ENCODE data around the gene TRPM5. TPM values are rescaled to one million over a fixed set of nuclear protein-coding genes. Genes with fewer than 3 reads are reported as not detected.

The TRPM5 gene
- total and polyA plus RNA-seq, 9 of the 15 experiments (the other 6 are each of a cell fraction or from before 2014, with no cell fraction given) = not detected

DNA sequence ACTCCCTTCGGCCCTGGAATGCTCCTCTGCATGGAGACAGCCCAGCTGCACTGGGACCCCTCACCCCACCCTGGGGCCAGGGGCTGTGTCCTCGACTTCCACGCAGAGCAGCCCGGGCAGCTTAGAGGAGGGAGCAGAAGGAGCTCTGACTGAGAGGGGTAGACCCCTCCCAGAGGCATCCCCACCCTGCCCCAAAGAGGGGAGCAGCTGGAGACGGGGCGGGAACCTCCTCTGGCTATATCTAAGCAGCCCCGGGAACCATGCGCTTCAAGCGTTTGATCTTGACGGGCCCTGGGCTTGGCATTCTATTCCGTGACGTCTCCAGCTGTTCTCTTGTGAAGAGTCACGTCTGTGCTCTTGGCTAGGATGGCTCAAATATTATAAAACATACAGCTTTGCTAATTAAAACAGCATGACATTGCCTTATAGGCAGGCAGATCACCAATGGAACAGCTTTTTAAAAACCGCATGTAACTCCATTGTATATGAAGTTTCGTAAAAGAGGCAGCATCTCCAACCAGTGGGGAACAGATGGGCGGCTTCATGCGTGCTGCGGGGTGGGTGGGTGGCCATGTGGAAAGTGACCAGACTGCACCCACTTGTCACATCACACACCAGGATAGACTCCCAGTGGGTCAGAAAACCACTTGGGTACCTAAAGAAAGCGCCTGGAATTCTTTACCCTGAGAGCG is 8.2 kb upstream of the TRPM5 start (continued):
- TF ChIP-seq, protein P1, sequence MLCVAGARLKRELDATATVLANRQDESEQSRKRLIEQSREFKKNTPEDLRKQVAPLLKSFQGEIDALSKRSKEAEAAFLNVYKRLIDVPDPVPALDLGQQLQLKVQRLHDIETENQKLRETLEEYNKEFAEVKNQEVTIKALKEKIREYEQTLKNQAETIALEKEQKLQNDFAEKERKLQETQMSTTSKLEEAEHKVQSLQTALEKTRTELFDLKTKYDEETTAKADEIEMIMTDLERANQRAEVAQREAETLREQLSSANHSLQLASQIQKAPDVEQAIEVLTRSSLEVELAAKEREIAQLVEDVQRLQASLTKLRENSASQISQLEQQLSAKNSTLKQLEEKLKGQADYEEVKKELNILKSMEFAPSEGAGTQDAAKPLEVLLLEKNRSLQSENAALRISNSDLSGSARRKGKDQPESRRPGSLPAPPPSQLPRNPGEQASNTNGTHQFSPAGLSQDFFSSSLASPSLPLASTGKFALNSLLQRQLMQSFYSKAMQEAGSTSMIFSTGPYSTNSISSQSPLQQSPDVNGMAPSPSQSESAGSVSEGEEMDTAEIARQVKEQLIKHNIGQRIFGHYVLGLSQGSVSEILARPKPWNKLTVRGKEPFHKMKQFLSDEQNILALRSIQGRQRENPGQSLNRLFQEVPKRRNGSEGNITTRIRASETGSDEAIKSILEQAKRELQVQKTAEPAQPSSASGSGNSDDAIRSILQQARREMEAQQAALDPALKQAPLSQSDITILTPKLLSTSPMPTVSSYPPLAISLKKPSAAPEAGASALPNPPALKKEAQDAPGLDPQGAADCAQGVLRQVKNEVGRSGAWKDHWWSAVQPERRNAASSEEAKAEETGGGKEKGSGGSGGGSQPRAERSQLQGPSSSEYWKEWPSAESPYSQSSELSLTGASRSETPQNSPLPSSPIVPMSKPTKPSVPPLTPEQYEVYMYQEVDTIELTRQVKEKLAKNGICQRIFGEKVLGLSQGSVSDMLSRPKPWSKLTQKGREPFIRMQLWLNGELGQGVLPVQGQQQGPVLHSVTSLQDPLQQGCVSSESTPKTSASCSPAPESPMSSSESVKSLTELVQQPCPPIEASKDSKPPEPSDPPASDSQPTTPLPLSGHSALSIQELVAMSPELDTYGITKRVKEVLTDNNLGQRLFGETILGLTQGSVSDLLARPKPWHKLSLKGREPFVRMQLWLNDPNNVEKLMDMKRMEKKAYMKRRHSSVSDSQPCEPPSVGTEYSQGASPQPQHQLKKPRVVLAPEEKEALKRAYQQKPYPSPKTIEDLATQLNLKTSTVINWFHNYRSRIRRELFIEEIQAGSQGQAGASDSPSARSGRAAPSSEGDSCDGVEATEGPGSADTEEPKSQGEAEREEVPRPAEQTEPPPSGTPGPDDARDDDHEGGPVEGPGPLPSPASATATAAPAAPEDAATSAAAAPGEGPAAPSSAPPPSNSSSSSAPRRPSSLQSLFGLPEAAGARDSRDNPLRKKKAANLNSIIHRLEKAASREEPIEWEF (CRISPR knock-in tag; IDR thresholded peaks at IDR 0.05) = no peak
- TF ChIP-seq ZC3H8 (IDR thresholded peaks at IDR 0.05) = no peak

GRCh38 chr11:2451916-2452315 is 7.6 kb upstream of the TRPM5 start:
- 2% methylated on average over 6 of the region's 6 CpGs for WGBS (ENCODE audit: insufficient coverage, low coverage, missing lambda C conversion rate)
- no peak overlapping the region for H3K4me3 ChIP-seq
- peaks cover 6% of the 10 kb centered on the region; the same call in 1 of the 2 replicates for H4K20me1 ChIP-seq (replicated peaks; ENCODE audit: control insufficient read depth, insufficient read depth, low read length)
- H2AFZ ChIP-seq (ENCODE audit: low read depth, low read length) = no peak overlapping the region
- in situ Hi-C loops (cut with MboI) (no loop called here), intact Hi-C loops (cut with micrococcal nuclease) (no loop called here)
- H3K27me3 ChIP-seq (ENCODE audit: control insufficient read depth in 2 of 2, insufficient read depth in 2 of 2, low read length in 2 of 2) = peaks cover 8 to 56% of the 10 kb centered on the region in 2 experiments; a peak in 3 of 5 replicates
- no peaks in the 10 kb centered on the region for H3K36me3 ChIP-seq (ENCODE audit: control insufficient read depth, insufficient read depth, low read length)
- H3K79me2 ChIP-seq (ENCODE audit: control insufficient read depth, insufficient read depth, low read length) = no peaks in the 10 kb centered on the region
- H3K4me1 ChIP-seq (replicated peaks in 1 of 2; ENCODE audit: control insufficient read depth in 2 of 2, insufficient read depth in 2 of 2, low read length in 2 of 2) = peaks cover 0 to 7% of the 10 kb centered on the region in 2 experiments; a peak in 1 of 5 replicates
- H3K9ac ChIP-seq (ENCODE audit: insufficient read depth in 1 of 2, low read depth in 2 of 2, low read length in 2 of 2) = no peak overlapping the region
- DNase-seq (ENCODE audit: extremely low read depth in 1 of 4, low spot score in 3 of 4) (no peak), FAIRE-seq (no peak), ATAC-seq (no peak)
- no TSS peak for BruUV-seq (replicated peaks)
- H3K9me1 ChIP-seq (ENCODE audit: control insufficient read depth, insufficient read depth, low read length) = no peaks in the 10 kb centered on the region
- H3K9me3 ChIP-seq (replicated peaks; ENCODE audit: control insufficient read depth, insufficient read depth, low read depth, low read length) = no peaks in the 10 kb centered on the region
- no peak overlapping the region for H3K27ac ChIP-seq (ENCODE audit: extremely low read depth, low read depth, low read length)
- ChIA-PET CTCF (ENCODE audit: low intra/inter-chr PET ratio) (no interaction called here), POLR2A (interaction anchor here (0.6 kb wide), 1 partner anchor 46 kb away, joined by 3 read pairs; no protein-coding TSS in a partner anchor)
- no peak overlapping the region for H3K4me2 ChIP-seq (ENCODE audit: insufficient read depth, low read length)
- TF ChIP-seq, protein P2, sequence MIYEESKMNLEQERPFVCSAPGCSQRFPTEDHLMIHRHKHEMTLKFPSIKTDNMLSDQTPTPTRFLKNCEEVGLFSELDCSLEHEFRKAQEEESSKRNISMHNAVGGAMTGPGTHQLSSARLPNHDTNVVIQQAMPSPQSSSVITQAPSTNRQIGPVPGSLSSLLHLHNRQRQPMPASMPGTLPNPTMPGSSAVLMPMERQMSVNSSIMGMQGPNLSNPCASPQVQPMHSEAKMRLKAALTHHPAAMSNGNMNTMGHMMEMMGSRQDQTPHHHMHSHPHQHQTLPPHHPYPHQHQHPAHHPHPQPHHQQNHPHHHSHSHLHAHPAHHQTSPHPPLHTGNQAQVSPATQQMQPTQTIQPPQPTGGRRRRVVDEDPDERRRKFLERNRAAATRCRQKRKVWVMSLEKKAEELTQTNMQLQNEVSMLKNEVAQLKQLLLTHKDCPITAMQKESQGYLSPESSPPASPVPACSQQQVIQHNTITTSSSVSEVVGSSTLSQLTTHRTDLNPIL (CRISPR knock-in tag; IDR thresholded peaks at IDR 0.05) = no peak
- TF ChIP-seq CEBPG (CRISPR knock-in tag; IDR thresholded peaks at IDR 0.05) = no peak
- no peak for TF ChIP-seq CEBPG (tag; conservative IDR thresholded peaks at IDR 0.05 in 1 of 2, IDR thresholded peaks at IDR 0.05 in 1 of 2)
- no peak for TF ChIP-seq MEF2A (IDR thresholded peaks at IDR 0.05; ENCODE audit: control insufficient read depth, low read depth, low read length)
- no peak for TF ChIP-seq SMARCA5 (IDR thresholded peaks at IDR 0.05)
- TF ChIP-seq, protein P3, sequence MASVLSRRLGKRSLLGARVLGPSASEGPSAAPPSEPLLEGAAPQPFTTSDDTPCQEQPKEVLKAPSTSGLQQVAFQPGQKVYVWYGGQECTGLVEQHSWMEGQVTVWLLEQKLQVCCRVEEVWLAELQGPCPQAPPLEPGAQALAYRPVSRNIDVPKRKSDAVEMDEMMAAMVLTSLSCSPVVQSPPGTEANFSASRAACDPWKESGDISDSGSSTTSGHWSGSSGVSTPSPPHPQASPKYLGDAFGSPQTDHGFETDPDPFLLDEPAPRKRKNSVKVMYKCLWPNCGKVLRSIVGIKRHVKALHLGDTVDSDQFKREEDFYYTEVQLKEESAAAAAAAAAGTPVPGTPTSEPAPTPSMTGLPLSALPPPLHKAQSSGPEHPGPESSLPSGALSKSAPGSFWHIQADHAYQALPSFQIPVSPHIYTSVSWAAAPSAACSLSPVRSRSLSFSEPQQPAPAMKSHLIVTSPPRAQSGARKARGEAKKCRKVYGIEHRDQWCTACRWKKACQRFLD (CRISPR knock-in tag; IDR thresholded peaks at IDR 0.05) = no peak
- TF ChIP-seq MYBL2 (IDR thresholded peaks at IDR 0.05; ENCODE audit: low read depth) = no peak
- TF ChIP-seq MYBL2 (CRISPR knock-in tag; IDR thresholded peaks at IDR 0.05; ENCODE audit: borderline replicate concordance) = no peak

Data from K562 (cell line).